HG02852 (cell line): ENCODE results near the gene CORO1C.

Experiments
- ATAC-seq: cut with Tn5 transposase; IDR thresholded peaks from one replicate; pipeline ENCODE4 v1.9.1; 2021; ENCODE audit warnings: mild to moderate bottlenecking, moderate library complexity; ENCODE audit not compliant: unreplicated experiment

The CORO1C gene

GRCh38 chr12:108727868-108728735, 3.2 kb downstream of the CORO1C start:
- ATAC-seq = no peak

- ATAC-seq = no peak
Measured at GRCh38 chr12:108727161-108727560, 4.2 kb downstream of the CORO1C start.

- ATAC-seq = no peak
Measured at GRCh38 chr12:108724890-108725151, 6.5 kb downstream of the CORO1C start.

GRCh38 chr12:108724054-108724889, 7.0 kb downstream of the CORO1C start:
- ATAC-seq = no peak

GRCh38 chr12:108722992-108723766, 8.1 kb downstream of the CORO1C start:
- no peak for ATAC-seq

- no peak for ATAC-seq
Measured at GRCh38 chr12:108722463-108722862, 8.9 kb downstream of the CORO1C start.

GRCh38 chr12:108721824-108722223, 9.5 kb downstream of the CORO1C start:
- ATAC-seq = no peak

- no peak for ATAC-seq
Measured at GRCh38 chr12:108720757-108721514, 10.4 kb downstream of the CORO1C start.

GRCh38 chr12:108717243-108717642, 14.1 kb downstream of the CORO1C start:
- ATAC-seq = no peak

GRCh38 chr12:108714866-108715265, 16.5 kb downstream of the CORO1C start:
- no peak for ATAC-seq

- no peak for ATAC-seq
Measured at GRCh38 chr12:108713471-108713870, 17.8 kb downstream of the CORO1C start.

- no peak for ATAC-seq
Measured at GRCh38 chr12:108712925-108713203, 18.5 kb downstream of the CORO1C start.

- no peak for ATAC-seq
Measured at GRCh38 chr12:108712165-108712924, 19.0 kb downstream of the CORO1C start.

- no peak for ATAC-seq
Measured at GRCh38 chr12:108711489-108712164, 19.7 kb downstream of the CORO1C start.

GRCh38 chr12:108709697-108710096, 21.6 kb downstream of the CORO1C start:
- no peak for ATAC-seq

- ATAC-seq = no peak
Measured at GRCh38 chr12:108704527-108704926, 26.8 kb downstream of the CORO1C start.

GRCh38 chr12:108702595-108703320, 28.6 kb downstream of the CORO1C start:
- no peak for ATAC-seq

- no peak for ATAC-seq
Measured at GRCh38 chr12:108701779-108702441, 29.4 kb downstream of the CORO1C start.
